ENCODE measurements around the gene APOL1. TPM values are rescaled to one million over a fixed set of nuclear protein-coding genes. Genes with fewer than 3 reads are reported as not detected.
A peak's percentile ranks its signal among the peaks of the same experiment; 100 is the strongest.
"Not testable (repeated sequence)": the region's sequence is repeated elsewhere in the genome, so short reads cannot be mapped to it uniquely, and the experiment has no call there.

The APOL1 gene
- total RNA-seq, 2 donors from 2014 or later, result 23.3 to 38.2 TPM

DNA sequence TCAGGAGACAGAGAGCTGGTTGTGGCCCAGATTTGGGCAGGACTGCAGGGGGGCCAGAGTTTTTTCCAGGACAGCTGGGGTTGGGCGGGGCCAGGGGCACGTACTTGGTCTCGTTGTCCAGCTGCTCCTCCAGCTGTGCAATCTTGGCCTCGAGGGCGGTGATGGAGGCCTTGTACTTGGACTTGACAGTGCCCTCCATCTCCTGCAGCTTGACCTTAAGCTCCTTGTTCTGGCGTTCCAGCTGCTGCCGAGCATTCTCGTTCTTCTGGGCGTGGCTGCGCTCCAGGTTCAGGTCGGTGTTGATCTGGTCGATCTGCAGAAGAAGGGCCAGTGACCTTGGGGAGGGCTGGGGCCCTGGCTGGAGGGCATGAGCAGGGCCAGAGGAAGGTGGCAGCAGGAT is 32.1 kb downstream of the APOL1 start:
- ATAC-seq (no peak), DNase-seq (no peak)
- intact Hi-C loops (cut with DNase I, micrococcal nuclease), result no loop called here

DNA sequence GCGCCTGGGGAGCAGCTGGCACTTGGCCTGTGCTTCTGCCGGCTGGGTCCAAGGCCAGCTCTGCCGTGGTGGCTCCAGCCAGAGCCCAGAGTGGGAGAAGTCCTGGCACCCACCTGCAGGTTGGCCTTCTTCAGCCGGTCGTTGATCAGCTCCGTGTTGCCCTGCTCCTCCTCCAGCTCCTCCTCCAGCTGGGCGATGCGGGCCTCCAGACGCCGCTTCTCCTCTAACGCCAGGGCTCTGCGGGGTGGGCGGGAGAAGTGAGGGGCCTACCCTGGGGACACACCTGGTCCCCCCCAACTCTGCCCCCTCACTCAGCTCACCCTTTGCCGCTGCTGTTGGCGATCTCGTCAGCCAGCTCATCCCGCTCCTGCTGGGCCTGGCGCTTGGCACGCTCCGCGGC is 32.6 kb downstream of the APOL1 start:
- intact Hi-C loops (cut with DNase I, micrococcal nuclease), result no loop called here
- DNase-seq, result no peak
- ATAC-seq, result no peak

DNA sequence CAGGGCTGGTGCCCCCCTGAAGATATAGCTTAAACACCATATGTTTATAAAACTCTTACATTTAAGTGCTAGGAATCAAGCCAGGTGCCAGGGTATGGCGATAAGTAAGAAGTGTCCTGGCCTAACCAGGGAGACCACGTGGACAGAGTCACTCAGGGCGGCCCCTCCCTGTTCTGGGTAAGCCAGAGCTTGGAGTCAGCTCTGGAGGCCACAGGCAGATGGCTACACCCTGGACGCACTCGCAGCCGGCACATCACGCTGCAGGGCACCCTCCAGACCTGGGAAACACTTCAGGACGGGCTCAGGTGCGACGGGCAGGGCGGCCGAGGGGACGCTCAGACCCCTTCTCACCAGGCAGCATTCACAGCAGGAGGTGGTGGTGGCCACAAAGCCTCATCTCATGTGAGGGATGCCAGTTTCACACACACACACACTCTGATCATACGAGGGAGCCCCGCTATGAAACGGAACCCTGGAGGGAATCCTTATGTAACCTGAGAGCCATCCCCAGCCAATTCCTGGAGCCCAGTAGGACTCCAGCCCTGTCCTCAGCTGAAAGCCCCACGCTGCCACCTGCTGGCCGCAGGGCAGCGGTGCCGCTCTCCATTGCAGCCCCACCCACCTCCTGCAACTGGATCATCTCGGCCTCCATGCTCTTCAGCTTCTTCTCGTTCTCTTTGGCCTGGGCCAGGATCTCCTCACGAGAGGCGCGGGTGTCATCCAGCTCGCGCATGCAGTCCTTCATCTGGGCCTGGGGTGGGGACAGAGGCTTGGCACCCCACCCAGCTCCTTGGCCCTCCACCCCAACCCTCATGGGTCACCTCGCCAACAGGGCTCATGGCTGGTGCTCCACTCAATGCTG is 33.4 kb downstream of the APOL1 start:
- DNase-seq, result peak; percentile 68 to 73
- intact Hi-C loops (cut with DNase I, micrococcal nuclease), result no loop called here
- peak; percentile 74 for ATAC-seq

DNA sequence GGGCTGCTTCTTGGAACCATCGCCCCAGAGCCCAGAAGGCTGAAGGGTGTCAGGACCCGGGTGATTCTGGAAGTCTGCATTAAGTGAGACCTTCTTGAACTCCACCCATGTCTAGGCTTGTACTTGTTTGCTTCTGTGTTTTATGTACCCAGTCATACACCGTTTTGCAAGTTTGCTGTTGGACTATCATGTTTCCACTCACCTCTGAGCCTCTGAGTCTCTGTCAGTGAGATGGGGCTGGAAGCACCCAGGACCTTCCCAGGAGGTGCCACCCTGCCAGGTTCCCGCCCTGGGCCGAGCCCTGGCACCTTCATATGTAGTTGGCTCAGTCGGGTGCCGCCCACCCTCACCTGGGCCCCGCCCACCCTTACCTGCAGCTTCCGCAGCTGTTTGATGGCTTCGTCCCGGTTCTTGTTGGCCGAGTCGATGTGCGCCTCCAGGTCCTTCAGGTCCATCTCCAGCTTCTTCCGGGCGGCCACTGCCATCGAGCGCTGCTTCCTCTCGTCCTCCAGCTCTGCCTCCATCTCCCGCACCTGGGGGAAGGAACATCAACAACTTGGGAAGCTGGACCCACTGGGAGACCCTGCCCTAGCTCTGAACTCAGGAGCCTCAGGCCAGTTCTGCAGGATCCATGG is 35.1 kb downstream of the APOL1 start:
- ATAC-seq, result peak; percentile 48
- DNase-seq, result no peak
- intact Hi-C loops (cut with DNase I, micrococcal nuclease), result no loop called here

DNA sequence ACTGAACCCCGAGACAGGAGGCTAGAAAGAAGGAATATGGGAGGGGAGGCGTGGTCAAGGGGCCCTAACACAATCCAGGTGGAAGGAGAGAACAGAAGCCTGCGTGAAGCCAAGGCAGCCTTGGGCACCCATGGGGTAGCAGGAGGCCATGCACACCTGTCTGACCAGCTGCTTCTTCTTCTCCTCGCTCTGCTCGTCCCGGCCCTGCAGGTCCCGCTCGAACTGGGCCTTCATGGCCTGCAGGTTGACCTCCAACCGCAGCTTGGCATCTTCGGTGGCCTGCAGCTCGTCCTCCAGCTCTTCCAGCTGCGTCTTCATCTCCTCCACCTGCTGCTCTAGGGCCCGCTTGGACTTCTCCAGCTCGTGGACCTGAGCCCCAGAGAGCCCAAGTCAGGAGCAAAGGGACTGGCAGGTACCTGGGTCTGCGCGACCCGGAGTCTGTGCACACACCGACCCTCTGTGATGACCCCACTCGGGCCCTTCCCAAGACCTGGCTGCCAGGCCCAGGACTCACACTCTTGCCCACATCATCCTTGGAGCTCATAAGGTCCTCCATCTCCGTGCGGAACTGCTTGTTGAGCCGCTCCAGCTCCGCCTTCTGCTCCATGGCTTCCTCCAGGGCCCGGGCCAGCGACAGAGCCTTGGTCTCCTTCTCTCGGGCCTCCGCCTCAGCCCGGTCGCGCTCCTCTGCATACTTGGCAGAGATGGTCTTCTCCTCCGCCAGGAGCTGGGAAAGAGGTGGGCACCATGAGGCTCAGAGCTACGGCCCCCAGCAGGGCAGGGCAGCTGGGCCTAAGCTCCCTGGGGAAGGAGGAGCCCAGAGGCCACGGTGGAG is 35.9 kb downstream of the APOL1 start:
- intact Hi-C loops (cut with DNase I, micrococcal nuclease), result no loop called here
- DNase-seq, result no peak

DNA sequence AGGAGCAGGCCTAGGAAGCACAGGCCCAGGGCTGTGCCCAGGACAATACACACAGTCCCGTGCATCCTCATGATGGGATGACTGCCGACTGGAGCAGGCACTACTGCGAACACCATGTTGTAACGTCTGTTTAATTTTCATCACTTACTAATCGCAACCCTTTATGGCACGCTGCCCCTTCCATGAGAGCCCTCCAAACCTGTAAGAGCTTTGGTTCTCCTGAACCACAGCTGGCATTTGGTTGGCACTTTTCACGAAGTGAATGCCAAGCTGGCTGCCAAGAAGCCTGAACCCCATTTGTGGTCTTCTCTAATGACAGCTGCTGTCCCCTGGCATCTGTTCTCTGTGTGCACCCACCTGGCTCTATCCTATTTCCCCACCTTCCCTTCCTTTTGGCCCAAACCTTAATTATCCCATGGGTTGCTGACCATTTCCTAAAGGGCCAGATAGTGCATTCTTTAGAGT is 36.5 kb downstream of the APOL1 start:
- DNase-seq (peak in 1 of 2 donors; percentile 36), ATAC-seq (no peak)
- intact Hi-C loops (cut with DNase I, micrococcal nuclease), result no loop called here

More for the DNA sequence above, 35.9 kb downstream of the APOL1 start:
- ATAC-seq, result no peak

DNA sequence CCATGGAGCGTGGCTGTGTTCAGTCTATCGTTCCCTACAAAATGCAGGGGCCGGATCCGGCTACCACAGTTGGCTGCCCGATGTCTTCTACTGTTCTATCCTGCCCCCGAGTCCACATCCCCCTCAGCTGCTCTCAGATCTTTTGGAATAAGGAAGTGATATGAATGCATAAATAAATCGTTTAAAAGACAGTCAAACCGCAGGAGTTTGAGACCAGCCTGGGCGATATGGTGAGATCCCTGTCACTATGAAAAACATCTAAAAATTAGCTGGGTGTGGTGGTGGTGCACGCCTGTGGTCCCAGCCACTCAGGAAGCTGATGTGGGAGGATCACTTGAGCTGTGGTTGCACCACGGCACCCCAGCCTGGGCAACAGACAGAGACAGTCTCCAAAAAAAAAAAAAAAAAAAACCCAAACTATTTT is 37.0 kb downstream of the APOL1 start:
- DNase-seq; intact Hi-C loops (cut with DNase I, micrococcal nuclease); ATAC-seq: not testable (repeated sequence)

DNA sequence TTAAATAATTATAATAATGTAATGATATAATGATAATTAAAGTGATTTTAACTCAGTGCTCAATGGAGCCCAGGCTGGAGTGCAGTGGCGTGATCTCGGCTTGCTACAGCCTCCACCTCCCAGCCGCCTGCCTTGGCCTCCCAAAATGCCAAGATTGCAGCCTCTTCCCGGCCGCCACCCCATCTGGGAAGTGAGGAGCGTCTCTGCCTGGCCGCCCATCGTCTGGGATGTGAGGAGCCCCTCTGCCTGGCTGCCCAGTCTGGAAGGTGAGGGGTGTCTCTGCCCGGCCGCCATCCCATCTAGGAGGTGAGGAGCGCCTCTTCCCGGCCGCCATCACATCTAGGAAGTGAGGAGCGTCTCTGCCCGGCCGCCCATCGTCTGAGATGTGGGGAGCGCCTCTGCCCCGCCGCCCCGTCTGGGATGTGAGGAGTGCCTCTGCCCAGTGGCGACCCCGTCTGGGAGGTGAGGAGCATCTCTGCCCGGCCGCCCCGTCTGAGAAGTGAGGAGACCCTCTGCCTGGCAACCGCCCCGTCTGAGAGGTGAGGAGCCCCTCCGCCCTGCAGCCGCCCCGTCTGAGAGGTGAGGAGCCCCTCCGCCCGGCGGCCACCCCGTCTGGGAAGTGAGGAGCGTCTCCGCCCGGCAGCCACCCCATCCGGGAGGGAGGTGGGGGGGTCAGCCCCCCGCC is 37.6 kb downstream of the APOL1 start:
- DNase-seq; intact Hi-C loops (cut with DNase I, micrococcal nuclease); ATAC-seq: not testable (repeated sequence)

DNA sequence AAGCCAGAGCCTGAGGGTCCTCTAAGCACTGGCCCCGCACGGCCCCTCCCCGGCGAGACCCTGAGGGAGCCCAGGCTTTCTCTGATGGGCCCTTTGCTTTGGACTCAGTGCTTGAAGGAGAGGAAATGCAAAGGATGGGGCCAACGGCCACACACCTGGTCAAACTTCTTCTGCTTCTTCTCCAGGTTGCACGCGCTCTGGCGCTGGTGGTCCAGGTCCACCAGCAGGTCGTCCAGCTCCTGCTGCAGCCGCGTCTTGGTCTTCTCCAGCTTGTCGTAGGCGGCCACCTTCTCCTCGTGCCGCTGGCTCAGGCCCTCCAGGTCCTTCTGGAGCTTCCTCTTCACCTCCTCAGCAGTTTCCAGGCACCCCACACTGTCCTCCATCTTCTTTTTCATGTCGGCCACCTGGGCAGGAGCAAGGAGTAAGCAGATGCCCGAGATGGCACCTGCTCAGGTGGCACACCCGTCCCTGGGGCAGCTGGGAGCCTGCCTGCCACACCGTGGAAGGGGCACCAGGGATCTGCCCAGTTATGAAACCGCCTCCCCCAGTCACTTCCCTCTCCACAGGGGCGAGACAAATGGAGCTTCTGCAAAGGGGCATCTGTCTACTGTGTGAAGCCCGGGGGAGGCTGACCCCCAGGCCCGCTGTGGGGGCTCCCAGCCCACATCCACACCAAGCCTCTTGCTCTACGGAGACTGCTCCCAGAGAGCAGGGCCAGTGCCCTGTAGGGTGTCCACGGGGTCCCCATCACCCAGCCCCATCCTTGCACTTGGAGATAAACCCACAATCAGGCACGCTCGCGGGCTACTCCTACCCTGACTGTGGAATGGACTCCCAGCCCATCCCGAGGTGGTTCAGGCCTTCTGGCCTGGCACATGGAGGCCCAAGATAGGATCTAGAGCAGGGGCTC is 39.2 kb downstream of the APOL1 start:
- DNase-seq (no peak), ATAC-seq (peak; percentile 6)
- intact Hi-C loops (cut with DNase I, micrococcal nuclease), result no loop called here

DNA sequence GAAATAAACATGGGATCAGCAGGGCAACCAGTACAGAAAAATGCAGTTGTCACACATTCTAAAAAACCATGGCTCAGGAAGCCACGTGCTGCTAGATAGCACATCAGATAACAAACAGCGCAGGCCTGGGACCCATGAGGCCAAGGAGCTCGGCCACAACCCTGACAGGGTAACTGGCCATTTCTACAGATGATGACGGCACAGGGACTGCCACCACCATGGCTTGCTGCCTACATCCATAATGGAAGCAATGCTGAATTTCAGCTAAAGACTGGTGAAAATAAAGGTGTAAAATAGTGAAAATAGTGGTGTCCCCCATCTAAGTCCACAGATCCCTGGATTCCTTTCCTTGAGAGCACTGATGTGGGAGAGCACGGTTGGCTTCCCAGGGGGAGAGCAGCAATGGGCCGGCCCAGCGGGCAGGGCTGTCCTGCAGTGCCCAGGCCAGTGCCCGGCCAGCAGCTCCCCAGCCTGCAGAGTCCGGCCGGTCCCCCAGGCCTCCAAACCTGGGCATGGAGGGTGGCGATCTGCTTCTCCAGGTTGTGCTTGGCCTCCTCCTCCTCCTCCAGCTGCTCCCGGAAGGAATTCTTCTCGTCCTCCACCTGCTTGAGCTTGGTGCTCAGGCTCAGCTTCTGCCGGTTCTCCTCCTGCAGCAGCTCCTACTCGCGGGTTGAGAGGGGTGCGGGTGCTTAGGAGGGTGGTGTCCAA is 40.0 kb downstream of the APOL1 start:
- ATAC-seq, result no peak
- intact Hi-C loops (cut with DNase I, micrococcal nuclease), result no loop called here
- DNase-seq, result no peak

DNA sequence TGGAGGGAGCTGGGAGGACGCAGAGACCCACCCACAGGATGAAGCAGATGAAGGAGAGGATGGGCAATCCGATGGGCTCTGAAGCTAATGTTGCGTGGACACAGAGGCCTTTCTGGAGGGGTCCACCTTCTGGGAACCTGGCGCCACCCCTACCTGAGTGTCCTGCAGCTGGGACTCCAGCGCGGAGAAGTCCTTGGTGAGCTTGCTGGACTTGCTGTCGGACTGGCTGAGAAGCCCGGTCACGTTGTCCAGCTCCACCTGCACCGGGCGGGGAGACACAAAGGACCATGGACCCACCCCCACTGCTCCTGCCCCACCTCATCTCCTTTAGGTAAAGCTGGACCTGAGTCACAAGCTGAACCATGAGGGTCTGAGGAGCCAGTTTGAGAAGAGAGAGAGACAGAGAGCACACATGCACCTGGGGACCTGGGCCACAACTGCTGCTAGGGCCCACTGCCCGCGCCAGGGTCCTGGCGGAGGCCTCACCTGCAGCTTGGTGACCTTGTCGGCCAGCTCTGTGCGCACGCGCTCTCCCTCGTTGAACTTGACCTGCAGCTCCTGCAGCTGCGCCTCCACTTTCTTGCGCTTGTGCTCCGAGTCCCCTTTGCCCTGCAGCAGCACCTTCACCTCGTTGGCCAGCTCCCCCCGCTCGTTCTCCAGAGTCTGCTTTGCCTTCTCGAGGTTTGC is 40.8 kb downstream of the APOL1 start:
- intact Hi-C loops (cut with DNase I, micrococcal nuclease), result no loop called here
- DNase-seq, result no peak
- ATAC-seq, result no peak

DNA sequence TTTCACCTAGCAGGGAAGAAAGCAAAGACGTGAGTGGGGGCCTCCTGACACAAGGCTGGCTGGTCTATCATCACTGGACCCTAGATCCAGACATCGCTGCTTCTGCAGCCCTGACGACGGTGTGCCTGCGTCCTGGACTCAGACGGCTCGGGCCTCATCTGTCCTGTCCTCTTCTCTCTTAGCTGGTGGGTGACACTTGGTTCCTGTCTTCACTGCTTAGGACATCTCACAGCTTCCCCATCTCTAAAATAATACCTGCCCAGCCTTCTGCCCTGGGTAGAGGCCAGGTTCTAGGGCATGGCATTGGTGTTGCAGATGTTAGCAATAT is 41.3 kb downstream of the APOL1 start:
- intact Hi-C loops (cut with DNase I, micrococcal nuclease), result no loop called here
- no peak for ATAC-seq
- no peak for DNase-seq

DNA sequence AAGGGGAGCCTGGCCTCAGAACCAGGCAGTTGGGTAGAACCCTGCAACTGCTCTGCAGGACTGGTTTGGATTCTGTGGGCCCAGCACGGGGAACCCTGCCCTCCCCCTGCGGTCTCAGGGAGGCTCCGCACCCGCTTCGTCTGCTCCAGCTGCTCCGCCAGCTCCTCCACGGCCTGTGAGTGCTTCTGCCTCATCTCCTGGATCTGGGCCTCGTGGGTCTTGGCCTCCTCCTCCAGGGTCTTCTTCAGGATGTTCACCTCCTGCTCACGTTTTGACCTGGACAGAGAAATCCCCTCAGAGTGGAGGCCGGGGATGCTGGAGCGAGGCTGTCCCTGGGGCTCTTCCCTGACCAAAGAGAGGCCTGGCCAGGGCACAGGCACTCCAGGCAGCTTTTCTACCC is 41.9 kb downstream of the APOL1 start:
- DNase-seq (no peak), ATAC-seq (no peak)
- intact Hi-C loops (cut with DNase I, micrococcal nuclease), result no loop called here

DNA sequence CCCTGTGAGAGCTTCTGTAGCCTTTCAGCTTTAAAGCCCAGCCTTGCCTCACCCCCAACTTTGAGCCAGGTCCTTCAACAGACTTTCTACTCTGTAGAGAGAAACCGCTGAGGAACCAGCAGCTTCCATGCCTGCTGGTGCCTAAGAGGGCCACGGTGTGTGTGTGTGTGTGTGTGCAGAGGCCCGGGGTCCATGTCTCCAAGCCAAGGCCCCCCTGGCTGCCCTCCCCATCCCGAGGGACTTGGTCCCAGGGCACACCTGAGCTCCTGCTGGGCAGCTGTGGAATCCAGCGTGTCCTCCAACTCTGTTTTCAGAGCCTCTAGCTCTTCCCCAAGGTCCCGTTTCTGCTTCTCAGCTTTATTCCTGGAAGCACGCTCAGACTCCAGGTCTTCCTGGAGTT is 42.3 kb downstream of the APOL1 start:
- no peak for DNase-seq
- intact Hi-C loops (cut with DNase I, micrococcal nuclease), result no loop called here
- no peak for ATAC-seq

DNA sequence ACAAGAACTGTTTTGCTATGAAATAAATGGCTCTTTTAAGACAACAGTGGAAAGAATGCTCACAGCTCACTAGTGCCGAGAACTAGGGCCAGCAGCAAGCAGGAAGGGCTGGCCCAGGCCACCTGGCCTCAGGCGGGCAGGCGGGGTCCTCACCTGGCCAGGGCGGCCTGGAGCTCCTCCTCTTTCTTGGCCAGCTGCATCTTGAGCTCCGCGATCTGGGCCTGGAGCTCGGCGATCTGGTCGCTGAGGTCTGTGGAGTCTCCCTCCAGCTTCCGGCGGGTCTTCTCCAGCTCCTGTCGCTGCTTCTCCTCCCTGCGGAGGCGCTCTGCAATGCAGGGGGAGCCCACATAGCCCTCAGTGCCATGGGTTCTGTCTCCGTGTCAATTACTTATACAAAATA is 43.8 kb downstream of the APOL1 start:
- no peak for ATAC-seq
- intact Hi-C loops (cut with DNase I, micrococcal nuclease), result no loop called here
- DNase-seq, result no peak

DNA sequence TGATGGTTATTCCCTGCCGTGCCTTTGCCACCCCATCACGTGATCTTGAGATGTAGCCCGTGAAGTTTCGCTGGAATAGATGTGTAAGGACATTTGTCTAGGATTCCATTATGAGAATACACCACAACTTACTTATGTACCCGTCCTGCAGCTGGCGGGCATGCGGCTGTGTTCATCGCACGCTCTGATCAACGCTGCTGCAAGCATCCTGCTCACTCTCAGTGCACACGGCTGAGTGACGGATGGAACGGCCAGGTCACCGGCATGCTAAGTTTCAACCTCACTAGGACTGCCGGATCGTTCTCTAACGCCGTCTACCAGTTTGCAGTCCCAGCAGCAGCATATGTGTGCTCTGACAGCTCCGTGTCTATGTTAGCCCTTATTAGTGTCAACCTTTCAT is 44.6 kb downstream of the APOL1 start:
- intact Hi-C loops (cut with DNase I, micrococcal nuclease), result no loop called here
- ATAC-seq (no peak), DNase-seq (no peak)

DNA sequence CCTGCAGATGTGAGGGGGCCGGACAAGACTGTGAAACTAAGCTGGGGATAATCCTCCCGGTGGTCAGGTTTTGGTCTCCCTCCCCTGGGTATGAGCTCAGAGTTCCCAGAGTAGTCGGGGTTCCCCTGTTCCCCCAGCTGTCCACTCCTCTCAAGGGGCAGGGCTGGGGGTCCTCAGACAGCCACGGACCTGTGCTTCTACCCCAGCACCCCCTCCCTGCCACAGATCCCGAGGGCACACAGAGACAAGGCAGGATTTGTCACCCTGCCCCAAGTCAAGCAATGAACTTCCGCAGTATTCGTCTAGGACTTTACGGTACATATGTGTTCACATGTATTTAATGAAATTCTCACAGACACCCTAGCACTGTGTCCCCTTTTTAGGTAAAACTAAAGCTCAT is 45.2 kb downstream of the APOL1 start:
- no peak for ATAC-seq
- no peak for DNase-seq
- intact Hi-C loops (cut with DNase I, micrococcal nuclease), result no loop called here
